OCI-LY1 (cell line): ENCODE measurements around the gene UBAP1L.

ENCODE experiments used
- CTCF ChIP-seq: fragments of 200-600 bp; sonication (generic), shearing (Covaris generic); IDR thresholded peaks from 2 replicates; pipeline ENCODE4 v1.5.1; 2017; ENCODE audit warnings: mild to moderate bottlenecking, antibody characterized with exemption, low read length, moderate library complexity, mixed read lengths
- EZH2 ChIP-seq: fragments of 200-600 bp; sonication (generic), shearing (Covaris generic); IDR thresholded peaks from 2 replicates; pipeline ENCODE4 v1.8.0; 2017; ENCODE audit warnings: borderline replicate concordance, mixed run types, mild to moderate bottlenecking, antibody characterized with exemption, low read length, moderate library complexity, mixed read lengths

- TF ChIP-seq EZH2 (no peak), CTCF (no peak)
Measured at GRCh38 chr15:65057549-65057940, 57.5 kb downstream of the UBAP1L start.
